HepG2 (cell line): Measurements from ENCODE around the gene RABGGTA. TPM values are rescaled to one million over a fixed set of nuclear protein-coding genes. Genes with fewer than 3 reads are reported as not detected.

Source experiments
- HMG20A ChIP-seq: IDR thresholded peaks from 2 replicates; pipeline ENCODE4 v1.6.1; 2016; ENCODE audit warnings: borderline replicate concordance
- MATR3 ChIP-seq: sonication (generic); formaldehyde crosslinking; IDR thresholded peaks from 2 replicates; pipeline ENCODE4 v1.4.0; 2020; ENCODE audit warnings: missing genetic modification reagents
- MAX ChIP-seq: IDR thresholded peaks from 2 replicates; pipeline ENCODE4 v1.6.1; 2012; ENCODE audit warnings: inconsistent platforms
- MLLT10 ChIP-seq: sonication (generic); formaldehyde crosslinking; IDR thresholded peaks from 2 replicates; pipeline ENCODE4 v1.4.0; 2020; ENCODE audit warnings: missing genetic modification reagents
- TFDP1 ChIP-seq: IDR thresholded peaks from 2 replicates; pipeline ENCODE4 v1.6.1; 2016; ENCODE audit warnings: missing compliant biosample characterization, missing genetic modification reagents, borderline replicate concordance
- ZBTB1 ChIP-seq: sonication (generic); formaldehyde crosslinking; IDR thresholded peaks from 2 replicates; pipeline ENCODE4 v1.4.0; 2020; ENCODE audit warnings: missing genetic modification reagents, borderline replicate concordance
- ZNF207 ChIP-seq: fragments of 450-650 bp; IDR thresholded peaks from 2 replicates; pipeline ENCODE4 v1.6.1; 2016; ENCODE audit warnings: antibody characterized with exemption, borderline replicate concordance
- ZNF513 ChIP-seq: sonication (generic); formaldehyde crosslinking; conservative IDR thresholded peaks from 2 replicates; pipeline ENCODE4 v1.5.0; 2020; ENCODE audit warnings: missing genetic modification reagents
- ZNF609 ChIP-seq: sonication (generic); formaldehyde crosslinking; IDR thresholded peaks from 2 replicates; pipeline ENCODE4 v1.4.0; 2020; ENCODE audit warnings: mild to moderate bottlenecking, missing genetic modification reagents, borderline replicate concordance
- ZNF709 ChIP-seq: sonication (generic); formaldehyde crosslinking; IDR thresholded peaks from 2 replicates; pipeline ENCODE4 v1.5.0; 2020; ENCODE audit warnings: mild to moderate bottlenecking, missing genetic modification reagents
- ZNF772 ChIP-seq: sonication (generic); formaldehyde crosslinking; IDR thresholded peaks from 2 replicates; pipeline ENCODE4 v1.5.0; 2020; ENCODE audit warnings: mild to moderate bottlenecking, missing genetic modification reagents
- ZNF790 ChIP-seq: sonication (generic); formaldehyde crosslinking; IDR thresholded peaks from 2 replicates; pipeline ENCODE4 v1.8.0; 2022; ENCODE audit warnings: missing genetic modification reagents, mild to moderate bottlenecking, borderline replicate concordance
- polyA plus RNA-seq, 8 experiments: library from polyadenylated mRNA; depleted of rRNA in 3 of 8; stranded (reverse) in 7 of 8; unstranded in 1 of 8; fragments of >200 nt; fragmentation: Illumina TruSeq in 4 of 8; extraction: Trizol in 4 of 8; gene quantifications; 2 replicates each; pipeline versions ENCODE4 v1.2.1 to v1.2.3, GENCODE V29; 2011 to 2016; ENCODE audit warnings: low read depth in 4 of 8, missing spikeins in 1 of 8, mixed read lengths in 1 of 8; ENCODE audit not compliant: insufficient read depth in 1 of 8
- total RNA-seq, 5 experiments: library from RNA; depleted of rRNA; stranded (reverse); fragments of >200 nt; fragmentation: Illumina TruSeq; extraction: Trizol; gene quantifications; 2 replicates each; pipeline ENCODE4 v1.2.3, GENCODE V29; 2016; ENCODE audit warnings: low read depth in 1 of 5

RABGGTA gene
- total and polyA plus RNA-seq, 2 of the 13 experiments (the other 11 are each of a cell fraction or from before 2014, with no cell fraction given) = 57.9 to 90.8 TPM

- TF ChIP-seq TFDP1 (no peak), ZNF207 (no peak), MATR3 (CRISPR knock-in tag) (no peak), ZNF609 (no peak), ZNF513 (CRISPR knock-in tag) (no peak), MAX (no peak), ZBTB1 (CRISPR knock-in tag) (peak; percentile 16; the same call in 1 of the 2 replicates), MLLT10 (CRISPR knock-in tag) (no peak), ZNF790 (CRISPR knock-in tag) (no peak), ZNF709 (no peak), HMG20A (CRISPR knock-in tag) (no peak), ZNF772 (CRISPR knock-in tag) (no peak)
These were observed 43.2 kb upstream of the RABGGTA start (continued) for GRCh38 chr14:24314377-24315193.
